Central memory CD8-positive, alpha-beta T cell (primary cell): ENCODE results near the gene GPR21.
A peak's percentile ranks its signal among the peaks of the same experiment; 100 is the strongest.

Experiments used
- ATAC-seq: fragments of 150-1000 bp; cut with Tn5 transposase; replicated peaks from 2 replicates; pipeline ENCODE4 v1.10.0; 2022; ENCODE audit warnings: mild to moderate bottlenecking, moderate FRiP score, moderate number of reproducible peaks; ENCODE audit not compliant: poor library complexity, severe bottlenecking; ENCODE audit errors: extremely low read depth
- DNase-seq, 2 donors: peaks; one replicate each; pipeline ENCODE4 v3.0.0; 2021; ENCODE audit warnings: low spot score in 2 of 2
- H3K27ac Mint-ChIP-seq: one replicate; pipeline ENCODE4 v1.8.0; 2022; ENCODE audit warnings: low read depth, mild to moderate bottlenecking, moderate library complexity, mixed read lengths
- H3K27me3 Mint-ChIP-seq: one replicate; pipeline ENCODE4 v1.8.0; 2022; ENCODE audit warnings: mixed read lengths
- H3K36me3 Mint-ChIP-seq: one replicate; pipeline ENCODE4 v1.8.0; 2022; ENCODE audit warnings: mild to moderate bottlenecking, moderate library complexity, mixed read lengths; ENCODE audit not compliant: insufficient read depth
- H3K4me1 Mint-ChIP-seq: one replicate; pipeline ENCODE4 v1.8.0; 2022; ENCODE audit warnings: mixed read lengths
- H3K4me3 Mint-ChIP-seq: one replicate; pipeline ENCODE4 v1.8.0; 2022; ENCODE audit warnings: mild to moderate bottlenecking, moderate library complexity, mixed read lengths
- H3K9me3 Mint-ChIP-seq: one replicate; pipeline ENCODE4 v1.8.0; 2022; ENCODE audit warnings: mixed read lengths

The GPR21 gene, protein sequence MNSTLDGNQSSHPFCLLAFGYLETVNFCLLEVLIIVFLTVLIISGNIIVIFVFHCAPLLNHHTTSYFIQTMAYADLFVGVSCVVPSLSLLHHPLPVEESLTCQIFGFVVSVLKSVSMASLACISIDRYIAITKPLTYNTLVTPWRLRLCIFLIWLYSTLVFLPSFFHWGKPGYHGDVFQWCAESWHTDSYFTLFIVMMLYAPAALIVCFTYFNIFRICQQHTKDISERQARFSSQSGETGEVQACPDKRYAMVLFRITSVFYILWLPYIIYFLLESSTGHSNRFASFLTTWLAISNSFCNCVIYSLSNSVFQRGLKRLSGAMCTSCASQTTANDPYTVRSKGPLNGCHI

GRCh38 chr9:123033352-123033751, at the start of gene GPR21:
GPR21 (plus strand) TSS chr9:123033667; CDS start chr9:123034567, 900 bp downstream.
- H3K4me3 Mint-ChIP-seq, result no peak within 1 kb of the TSS
- no peak for DNase-seq
- H3K27me3 Mint-ChIP-seq, result no peaks in the 10 kb centered on the region
- no peak within 1 kb of the TSS for H3K27ac Mint-ChIP-seq
- H3K4me1 Mint-ChIP-seq, result peaks cover 19% of the 10 kb centered on the region
- no peak for ATAC-seq
- peaks cover 3% of the 10 kb centered on the region for H3K36me3 Mint-ChIP-seq
- H3K9me3 Mint-ChIP-seq, result no peaks in the 10 kb centered on the region

- Mint-ChIP-seq H3K4me1 (no peaks in the 10 kb centered on the region), H3K36me3 (peaks cover 12% of the 10 kb centered on the region), H3K4me3 (no peak overlapping the region), H3K27me3 (no peaks in the 10 kb centered on the region), H3K27ac (no peak overlapping the region), H3K9me3 (no peaks in the 10 kb centered on the region)
- DNase-seq, result no peak
- no peak for ATAC-seq
Observed at GRCh38 chr9:122986010-122986409, 47.5 kb upstream of the GPR21 start.

- Mint-ChIP-seq H3K9me3 (no peaks in the 10 kb centered on the region), H3K27ac (peak overlapping the region; percentile 59), H3K4me3 (no peak overlapping the region), H3K27me3 (no peaks in the 10 kb centered on the region), H3K36me3 (peaks cover 12% of the 10 kb centered on the region), H3K4me1 (no peaks in the 10 kb centered on the region)
- DNase-seq, result no peak
- ATAC-seq, result no peak
Observed at GRCh38 chr9:122988141-122988540, 45.3 kb upstream of the GPR21 start.

- H3K4me3 Mint-ChIP-seq, result no peak overlapping the region
- no peaks in the 10 kb centered on the region for H3K27me3 Mint-ChIP-seq
- no peaks in the 10 kb centered on the region for H3K4me1 Mint-ChIP-seq
- H3K27ac Mint-ChIP-seq, result peak overlapping the region; percentile 8
- ATAC-seq (peak; percentile 60), DNase-seq (no peak)
- peaks cover 14% of the 10 kb centered on the region for H3K36me3 Mint-ChIP-seq
- H3K9me3 Mint-ChIP-seq, result no peaks in the 10 kb centered on the region
Observed at GRCh38 chr9:122988920-122989621, 44.4 kb upstream of the GPR21 start.

DNA sequence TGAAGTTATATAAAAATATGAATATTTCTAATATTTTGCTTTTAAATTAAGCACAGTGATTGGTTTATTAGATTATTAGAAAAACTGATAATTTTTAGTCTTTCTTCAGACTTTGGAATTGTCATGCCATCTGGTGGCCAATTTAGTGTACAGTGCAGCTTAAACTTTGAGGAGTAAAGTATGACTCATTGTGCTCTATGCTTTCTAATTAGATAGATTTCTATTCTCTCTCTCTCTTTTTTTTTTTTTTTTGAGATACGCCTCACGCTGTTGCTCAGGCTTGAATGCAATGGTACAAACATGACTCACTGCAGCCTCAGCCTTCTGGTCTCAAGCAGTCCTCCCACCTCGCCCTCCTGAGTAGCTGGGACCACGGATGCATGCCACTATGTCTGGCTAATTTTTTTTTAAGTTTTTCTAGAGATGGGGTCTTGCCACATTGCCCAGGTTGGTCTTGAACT, 42.1 kb upstream of the GPR21 start:
- H3K27me3 Mint-ChIP-seq, result no peaks in the 10 kb centered on the region
- peaks cover 15% of the 10 kb centered on the region for H3K36me3 Mint-ChIP-seq
- H3K4me1 Mint-ChIP-seq, result no peaks in the 10 kb centered on the region
- no peak overlapping the region for H3K27ac Mint-ChIP-seq
- no peaks in the 10 kb centered on the region for H3K9me3 Mint-ChIP-seq
- DNase-seq (peak in 1 of 2 donors; percentile 11), ATAC-seq (peak; percentile 75)
- no peak overlapping the region for H3K4me3 Mint-ChIP-seq

GRCh38 chr9:122996586-122996985, 36.9 kb upstream of the GPR21 start:
- Mint-ChIP-seq H3K36me3 (peaks cover 37% of the 10 kb centered on the region), H3K4me3 (no peak overlapping the region), H3K27me3 (no peaks in the 10 kb centered on the region), H3K9me3 (no peaks in the 10 kb centered on the region), H3K27ac (no peak overlapping the region), H3K4me1 (no peaks in the 10 kb centered on the region)
- ATAC-seq, result no peak
- no peak for DNase-seq

DNA sequence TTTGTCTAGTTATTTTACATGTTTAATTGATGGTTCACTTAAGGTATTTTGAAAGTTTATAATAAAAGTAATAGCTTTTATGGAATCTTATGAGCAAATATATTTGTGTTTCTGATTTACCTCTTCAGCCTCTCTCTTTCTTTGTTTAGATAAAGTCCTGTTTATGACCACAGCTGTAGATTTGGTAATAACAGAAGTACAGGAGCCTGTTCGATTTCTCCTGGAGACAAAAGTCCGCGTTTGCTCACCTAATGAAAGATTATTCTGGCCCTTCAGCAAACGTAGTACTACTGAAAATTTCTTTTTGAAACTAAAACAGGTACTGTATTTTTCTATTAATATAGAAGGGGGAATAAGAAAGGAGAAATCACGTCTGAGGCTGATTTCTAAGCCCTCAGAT, 35.0 kb upstream of the GPR21 start:
- Mint-ChIP-seq H3K4me1 (no peaks in the 10 kb centered on the region), H3K27ac (no peak overlapping the region), H3K27me3 (no peaks in the 10 kb centered on the region), H3K4me3 (no peak overlapping the region), H3K36me3 (peaks cover 40% of the 10 kb centered on the region), H3K9me3 (no peaks in the 10 kb centered on the region)
- no peak for DNase-seq
- ATAC-seq, result no peak

DNA sequence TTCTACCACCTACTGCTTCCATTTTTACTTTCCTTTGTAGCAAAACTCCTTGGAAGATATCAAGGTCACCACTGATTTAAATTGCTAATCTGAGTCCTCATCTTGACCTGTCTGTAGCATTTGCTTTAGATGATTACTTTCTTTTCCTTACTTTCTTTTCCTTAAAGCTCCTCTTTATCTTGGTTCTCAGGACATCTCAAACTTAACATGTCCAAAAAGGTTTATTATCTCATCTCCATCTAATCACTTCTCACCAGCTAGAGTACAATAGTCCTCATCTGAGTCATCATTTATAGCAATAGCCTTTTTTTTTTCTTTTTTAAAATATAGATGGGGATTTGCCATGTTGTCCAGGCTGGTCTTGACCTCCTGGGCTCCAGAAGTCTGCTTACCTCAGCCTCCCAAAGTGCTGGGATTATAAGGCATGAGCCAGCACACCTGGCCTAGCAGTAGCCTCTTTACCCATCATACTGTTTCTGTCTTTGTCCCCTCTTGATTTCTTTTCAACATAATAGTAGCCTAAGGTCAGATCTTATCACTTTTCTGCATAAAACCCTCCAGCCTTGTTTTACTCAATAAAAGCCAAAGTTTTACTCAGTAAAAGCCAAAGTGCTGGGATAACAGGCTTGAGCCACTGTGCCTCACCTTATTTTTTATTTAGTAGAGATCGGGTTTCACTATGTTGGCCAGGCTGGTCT, 32.9 kb upstream of the GPR21 start:
- no peaks in the 10 kb centered on the region for H3K27me3 Mint-ChIP-seq
- ATAC-seq, result no peak
- no peaks in the 10 kb centered on the region for H3K4me1 Mint-ChIP-seq
- H3K9me3 Mint-ChIP-seq, result no peaks in the 10 kb centered on the region
- no peak overlapping the region for H3K27ac Mint-ChIP-seq
- H3K36me3 Mint-ChIP-seq, result peaks cover 36% of the 10 kb centered on the region
- no peak for DNase-seq
- H3K4me3 Mint-ChIP-seq, result no peak overlapping the region

DNA sequence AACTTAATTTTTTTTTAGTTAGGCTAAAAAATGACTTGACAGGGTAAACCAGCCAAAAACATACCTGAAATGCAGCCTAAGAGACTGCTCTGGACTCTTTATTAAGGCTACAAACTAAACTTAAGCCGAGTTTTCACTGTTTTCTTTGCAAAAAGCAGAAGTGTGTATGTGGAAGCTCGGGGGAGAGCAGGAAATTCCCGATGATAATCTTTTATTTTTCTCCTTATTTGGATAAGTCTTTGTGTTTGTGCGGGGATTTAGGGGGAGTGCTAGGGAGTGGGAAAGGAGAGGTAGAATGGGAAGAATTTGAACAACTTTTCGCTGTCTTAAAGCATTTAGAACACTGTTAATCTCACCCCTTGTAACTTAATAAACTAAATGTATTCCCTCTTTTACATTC, 30.7 kb upstream of the GPR21 start:
- no peak overlapping the region for H3K4me3 Mint-ChIP-seq
- no peaks in the 10 kb centered on the region for H3K27me3 Mint-ChIP-seq
- H3K4me1 Mint-ChIP-seq, result no peaks in the 10 kb centered on the region
- peaks cover 35% of the 10 kb centered on the region for H3K36me3 Mint-ChIP-seq
- no peak for ATAC-seq
- H3K27ac Mint-ChIP-seq, result no peak overlapping the region
- no peak for DNase-seq
- no peaks in the 10 kb centered on the region for H3K9me3 Mint-ChIP-seq

- no peak for DNase-seq
- Mint-ChIP-seq H3K4me1 (no peaks in the 10 kb centered on the region), H3K27me3 (no peaks in the 10 kb centered on the region), H3K36me3 (peaks cover 37% of the 10 kb centered on the region), H3K4me3 (no peak overlapping the region), H3K9me3 (no peaks in the 10 kb centered on the region), H3K27ac (no peak overlapping the region)
- no peak for ATAC-seq
Observed at GRCh38 chr9:123003466-123003865, 30.0 kb upstream of the GPR21 start.

GRCh38 chr9:123005964-123006363, 27.5 kb upstream of the GPR21 start:
- Mint-ChIP-seq H3K4me3 (no peak overlapping the region), H3K4me1 (no peaks in the 10 kb centered on the region), H3K36me3 (peaks cover 19% of the 10 kb centered on the region), H3K9me3 (no peaks in the 10 kb centered on the region), H3K27me3 (no peaks in the 10 kb centered on the region), H3K27ac (no peak overlapping the region)
- DNase-seq (no peak), ATAC-seq (no peak)

- no peaks in the 10 kb centered on the region for H3K27me3 Mint-ChIP-seq
Observed at GRCh38 chr9:123007269-123007668, 26.2 kb upstream of the GPR21 start.

More at GRCh38 chr9:123007269-123007668, 26.2 kb upstream of the GPR21 start:
- peaks cover 16% of the 10 kb centered on the region for H3K36me3 Mint-ChIP-seq
- H3K4me1 Mint-ChIP-seq, result no peaks in the 10 kb centered on the region
- no peaks in the 10 kb centered on the region for H3K9me3 Mint-ChIP-seq
- DNase-seq (no peak), ATAC-seq (no peak)
- H3K27ac Mint-ChIP-seq, result no peak overlapping the region
- H3K4me3 Mint-ChIP-seq, result no peak overlapping the region
